ENCODE data around the gene ZNF276.
"Not testable (repeated sequence)": the region's sequence is repeated elsewhere in the genome, so short reads cannot be mapped to it uniquely, and the experiment has no call there.

DNA sequence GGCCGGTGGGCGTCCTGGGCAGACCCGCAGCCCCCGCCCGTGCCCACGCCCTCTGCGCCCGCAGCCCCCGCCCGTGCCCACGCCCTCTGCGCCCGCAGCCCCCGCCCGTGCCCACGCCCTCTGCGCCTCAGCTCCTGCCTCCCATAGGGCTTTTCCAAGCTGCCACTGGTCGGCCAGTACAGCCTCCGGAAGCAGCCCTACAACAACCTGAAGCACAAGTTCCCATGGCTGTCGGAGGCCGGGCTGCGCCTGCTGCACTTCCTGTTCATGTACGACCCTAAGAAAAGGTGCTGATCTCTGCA, 26.6 kb upstream of the ZNF276 start:
- TF ChIP-seq, protein P1, sequence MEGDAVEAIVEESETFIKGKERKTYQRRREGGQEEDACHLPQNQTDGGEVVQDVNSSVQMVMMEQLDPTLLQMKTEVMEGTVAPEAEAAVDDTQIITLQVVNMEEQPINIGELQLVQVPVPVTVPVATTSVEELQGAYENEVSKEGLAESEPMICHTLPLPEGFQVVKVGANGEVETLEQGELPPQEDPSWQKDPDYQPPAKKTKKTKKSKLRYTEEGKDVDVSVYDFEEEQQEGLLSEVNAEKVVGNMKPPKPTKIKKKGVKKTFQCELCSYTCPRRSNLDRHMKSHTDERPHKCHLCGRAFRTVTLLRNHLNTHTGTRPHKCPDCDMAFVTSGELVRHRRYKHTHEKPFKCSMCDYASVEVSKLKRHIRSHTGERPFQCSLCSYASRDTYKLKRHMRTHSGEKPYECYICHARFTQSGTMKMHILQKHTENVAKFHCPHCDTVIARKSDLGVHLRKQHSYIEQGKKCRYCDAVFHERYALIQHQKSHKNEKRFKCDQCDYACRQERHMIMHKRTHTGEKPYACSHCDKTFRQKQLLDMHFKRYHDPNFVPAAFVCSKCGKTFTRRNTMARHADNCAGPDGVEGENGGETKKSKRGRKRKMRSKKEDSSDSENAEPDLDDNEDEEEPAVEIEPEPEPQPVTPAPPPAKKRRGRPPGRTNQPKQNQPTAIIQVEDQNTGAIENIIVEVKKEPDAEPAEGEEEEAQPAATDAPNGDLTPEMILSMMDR (IDR thresholded peaks at IDR 0.05): not testable (repeated sequence)
- not testable (repeated sequence) for TF ChIP-seq POLR2A, EP300 (IDR thresholded peaks at IDR 0.05)
